Fibroblast of skin of right biceps (primary cell): Measurements from ENCODE around the gene ABCA1.
A peak's percentile ranks its signal among the peaks of the same experiment; 100 is the strongest.
"Not testable (repeated sequence)": the region's sequence is repeated elsewhere in the genome, so short reads cannot be mapped to it uniquely, and the experiment has no call there.

Experiments
- DNase-seq: peaks from one replicate; pipeline ENCODE4 v3.0.0-alpha.2; 2013

ABCA1 gene

DNA sequence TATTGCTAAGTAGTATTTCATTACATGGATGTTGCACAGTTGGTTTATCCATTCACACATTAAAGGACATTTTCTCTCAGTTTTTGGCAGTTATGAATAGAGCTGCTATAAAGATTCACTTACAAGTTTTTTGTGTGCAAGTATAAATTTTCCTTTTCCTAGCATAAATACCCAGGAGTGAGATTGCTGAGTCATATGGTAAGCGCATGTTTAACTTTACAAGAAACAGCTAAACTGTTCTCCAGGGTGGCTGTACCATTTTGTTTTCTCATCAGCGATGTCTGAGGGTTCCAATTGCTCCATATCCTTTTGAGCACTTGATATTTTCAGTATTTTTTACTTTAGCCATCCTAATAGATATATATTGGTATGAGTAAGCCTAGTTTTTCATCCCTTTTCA is 16.4 kb upstream of the ABCA1 start:
- peak; percentile 36 for DNase-seq

DNA sequence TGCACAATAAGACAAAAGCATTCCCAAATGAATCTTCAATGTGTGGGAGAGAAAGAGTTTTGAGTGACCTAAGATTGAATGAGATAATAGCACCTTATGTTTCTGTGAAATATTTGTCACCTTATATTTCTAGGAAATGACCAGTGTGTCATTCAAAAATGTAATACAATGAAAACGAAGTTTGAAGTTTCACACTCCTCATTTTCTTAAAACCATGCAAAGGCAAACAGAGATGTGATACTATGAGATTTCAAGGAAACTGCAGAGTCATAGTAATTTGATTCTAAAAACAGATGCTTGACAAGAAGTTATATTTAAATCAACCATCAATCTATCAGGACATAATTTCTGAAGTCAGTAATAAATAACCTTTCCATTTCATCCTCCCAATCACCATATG is 13.6 kb upstream of the ABCA1 start:
- no peak for DNase-seq

DNA sequence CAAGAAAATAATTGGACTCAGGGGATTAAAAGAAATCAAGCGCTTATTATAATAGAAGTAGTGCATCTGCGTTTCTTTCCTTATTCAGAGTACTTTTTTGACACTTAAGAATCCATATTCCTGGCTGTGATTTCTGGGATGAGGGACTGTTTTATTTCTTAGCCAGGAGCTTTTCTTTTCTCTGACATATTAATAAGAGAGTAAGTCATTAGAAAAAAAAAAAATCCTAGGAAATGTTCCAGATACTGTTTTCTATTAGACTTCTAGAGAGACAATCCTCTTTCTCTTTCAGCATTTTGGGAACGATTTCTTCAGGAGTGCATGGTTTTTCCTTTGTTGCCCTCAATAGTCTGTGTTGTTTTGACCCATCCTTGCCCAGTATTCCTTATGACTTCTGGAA is 8.3 kb upstream of the ABCA1 start:
- DNase-seq: no peak

- not testable (repeated sequence) for DNase-seq
Measured at GRCh38 chr9:104935501-104935810, 7.5 kb upstream of the ABCA1 start.

GRCh38 chr9:104934691-104935500 is 6.9 kb upstream of the ABCA1 start:
- no peak for DNase-seq

GRCh38 chr9:104933091-104933490 is 5.1 kb upstream of the ABCA1 start:
- DNase-seq: not testable (repeated sequence)

DNA sequence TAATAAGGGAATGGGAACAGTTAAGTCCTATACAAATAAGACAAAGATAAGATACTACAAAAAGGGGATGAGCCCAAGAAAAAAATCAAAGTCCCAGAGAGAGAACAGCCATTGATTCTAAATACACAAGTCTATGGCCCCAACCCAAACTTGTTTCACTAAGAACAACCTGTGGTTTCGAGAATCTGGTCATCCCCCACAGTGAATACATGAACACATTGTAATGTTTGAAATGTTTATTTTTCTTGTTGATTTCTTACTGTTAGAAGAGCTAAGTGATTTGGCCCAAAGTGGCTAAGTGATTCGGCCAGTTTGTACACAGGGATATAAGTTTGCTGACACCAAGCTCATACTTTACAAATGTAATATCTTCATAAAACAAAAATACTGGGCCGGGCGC is 3.3 kb upstream of the ABCA1 start:
- DNase-seq: no peak

- peak; percentile 48 for DNase-seq
Measured at GRCh38 chr9:104927216-104927911, 591 bp downstream of the ABCA1 start.

DNA sequence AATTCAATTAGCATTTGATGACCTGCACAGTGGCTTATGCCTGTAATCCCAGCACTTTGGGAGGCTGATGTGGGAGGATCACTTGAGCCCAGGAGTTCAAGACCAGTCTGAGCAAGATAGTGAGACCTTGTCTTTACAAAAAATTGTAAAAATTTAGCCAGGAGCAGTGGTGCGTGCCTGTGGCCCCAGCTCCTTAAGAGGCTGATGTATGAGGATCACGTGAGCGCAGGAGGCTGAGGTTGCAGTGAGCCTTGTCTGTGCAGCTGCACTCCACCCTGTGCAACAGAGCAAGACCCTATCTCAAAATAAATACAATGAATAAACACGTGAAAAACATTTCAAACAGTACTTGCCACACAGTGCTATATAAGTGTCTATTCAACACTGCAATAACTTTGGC is 4.2 kb downstream of the ABCA1 start:
- DNase-seq: no peak

DNA sequence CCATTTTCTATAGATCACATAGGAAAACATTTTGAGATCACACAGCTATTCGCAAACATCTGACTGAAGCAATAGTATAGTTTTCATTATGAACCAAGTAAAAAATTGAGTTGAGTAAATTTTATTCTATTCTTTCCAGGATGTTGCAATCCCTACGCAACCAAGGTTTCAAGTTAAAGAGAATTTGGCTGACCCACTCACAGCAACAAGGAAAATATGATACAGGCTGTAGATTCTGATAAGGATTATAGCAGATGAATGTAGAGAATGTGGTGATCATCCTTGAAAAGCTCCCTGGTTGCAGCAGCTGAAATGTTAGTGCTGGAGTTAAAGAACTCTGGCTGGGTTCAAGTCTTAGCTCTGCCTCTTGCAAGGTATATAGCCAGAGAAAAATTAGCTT is 4.7 kb downstream of the ABCA1 start:
- peak; percentile 80 for DNase-seq

DNA sequence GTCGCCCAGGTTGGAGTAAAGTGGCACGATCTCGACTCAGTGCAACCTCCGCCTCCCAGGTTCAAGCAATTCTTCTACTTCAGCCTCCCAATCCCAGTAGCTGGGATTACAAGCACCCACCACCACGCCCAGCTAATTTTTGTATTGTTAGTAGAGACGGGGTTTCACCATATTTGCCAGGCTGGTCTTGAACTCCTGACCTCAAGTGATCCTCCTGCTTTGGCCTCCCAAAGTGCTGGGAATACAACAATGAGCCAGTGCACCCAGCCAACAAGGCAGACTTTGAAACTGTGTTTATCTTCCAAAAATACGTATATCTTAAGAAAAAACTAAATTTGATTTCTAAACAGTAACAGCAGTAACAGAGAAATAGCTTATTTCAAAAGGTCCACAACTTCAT is 5.2 kb downstream of the ABCA1 start:
- DNase-seq: not testable (repeated sequence)

- no peak for DNase-seq
Measured at GRCh38 chr9:104921067-104921741, 6.8 kb downstream of the ABCA1 start.

- DNase-seq: no peak
Measured at GRCh38 chr9:104915753-104916152, 12.2 kb downstream of the ABCA1 start.

GRCh38 chr9:104915049-104915448 is 12.9 kb downstream of the ABCA1 start:
- no peak for DNase-seq

- no peak for DNase-seq
Measured at GRCh38 chr9:104914466-104914865, 13.5 kb downstream of the ABCA1 start.

DNA sequence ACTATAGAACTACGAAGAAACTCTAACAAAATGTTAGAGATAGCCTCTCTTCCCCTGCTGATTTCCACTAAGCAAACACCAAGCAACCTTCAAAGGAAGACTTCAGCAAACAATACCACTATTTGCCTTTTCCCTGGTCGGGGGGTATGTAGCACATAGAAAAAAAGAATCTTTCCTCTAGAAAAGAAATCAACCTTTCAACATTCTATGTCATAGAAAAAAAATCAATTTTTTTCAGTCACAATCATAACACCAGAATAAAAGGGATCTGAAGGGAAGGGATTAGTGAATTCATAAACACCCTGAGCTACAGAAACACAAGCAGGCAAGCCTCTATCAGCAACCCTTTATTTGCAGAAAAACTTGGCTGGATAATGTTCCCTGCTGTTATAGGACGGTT is 15.3 kb downstream of the ABCA1 start:
- DNase-seq: no peak

GRCh38 chr9:104911032-104911607 is 16.8 kb downstream of the ABCA1 start:
- DNase-seq: peak; percentile 54

- peak; percentile 89 for DNase-seq
Measured at GRCh38 chr9:104907278-104907951, 20.5 kb downstream of the ABCA1 start.

GRCh38 chr9:104906441-104907277 is 21.3 kb downstream of the ABCA1 start:
- peak; percentile 62 for DNase-seq

DNA sequence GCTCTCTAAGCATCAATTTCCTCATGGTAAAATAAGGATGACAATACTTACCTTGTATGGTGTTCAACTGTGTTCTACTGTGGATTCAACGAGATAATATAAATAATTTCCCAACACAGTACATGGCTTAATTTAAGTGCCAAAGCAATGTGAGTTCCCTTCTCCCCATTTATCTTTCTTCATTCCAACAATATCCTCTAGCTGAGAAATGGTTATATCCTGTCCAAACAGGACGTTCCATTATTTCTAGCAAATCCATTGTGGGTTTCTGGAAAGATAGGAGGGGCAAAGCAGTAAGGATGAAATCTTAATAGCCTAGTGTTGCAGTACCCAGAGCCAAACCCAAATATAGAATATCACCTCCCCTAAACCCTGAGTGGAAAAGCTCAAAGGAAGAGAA is 22.0 kb downstream of the ABCA1 start:
- no peak for DNase-seq

- DNase-seq: peak; percentile 32
Measured at GRCh38 chr9:104905153-104905901, 22.6 kb downstream of the ABCA1 start.
